SK-N-SH (cell line): ENCODE results near the gene PDZD8. TPM values are rescaled to one million over a fixed set of nuclear protein-coding genes. Genes with fewer than 3 reads are reported as not detected.

Source experiments
- CTCF ChIA-PET: fragments of 300-600, 350-600 bp; formaldehyde crosslinking; extraction: SDS; loops from one replicate; lab custom pipeline; 2021; lab: Yijun Ruan, JAX
- POLR2A ChIA-PET: fragments of 350-600 bp; sonication (Branson Sonifier 250); formaldehyde crosslinking; extraction: SDS; loops from one replicate; lab custom pipeline; 2020; ENCODE audit warnings: antibody characterized with exemption, inconsistent platforms; lab: Yijun Ruan, JAX
- DNase-seq: peaks from one replicate; pipeline ENCODE4 v3.0.0; 2012
- H2AFZ ChIP-seq: fragments of 200-600 bp; sonication (generic); 2 replicates; pipeline ENCODE4 v1.8.1; 2016; ENCODE audit warnings: antibody characterized with exemption, mild to moderate bottlenecking, low read depth
- H3F3A ChIP-seq: fragments of 200-600 bp; sonication (generic); replicated peaks from 2 replicates; pipeline ENCODE3; 2016; ENCODE audit warnings: antibody characterized with exemption, mild to moderate bottlenecking; ENCODE audit not compliant: insufficient read depth
- H3K27ac ChIP-seq, 2 experiments: fragments of 200-500 bp in 1 of 2; fragments of 200-600 bp in 1 of 2; sonication (Bioruptor generic) in 1 of 2; sonication (generic), shearing (Covaris generic) in 1 of 2; 2 replicates each; pipeline versions ENCODE4 v1.5.1 to v1.6.1; 2014 to 2016; ENCODE audit warnings: low read depth in 2 of 2, inconsistent platforms in 1 of 2, low read length in 1 of 2, mild to moderate bottlenecking in 1 of 2, mixed read lengths in 1 of 2
- H3K27me3 ChIP-seq: fragments of 200-600 bp; sonication (generic), shearing (Covaris generic); 2 replicates; pipeline ENCODE4 v1.6.1; 2016; ENCODE audit warnings: mixed run types; ENCODE audit not compliant: insufficient read depth
- H3K36me3 ChIP-seq, 2 experiments: fragments of 200-500 bp in 1 of 2; fragments of 200-600 bp in 1 of 2; sonication (Bioruptor generic) in 1 of 2; sonication (generic) in 1 of 2; replicated peaks in 1 of 2; 2 replicates each; pipeline versions ENCODE3 to v1.5.1; 2014 to 2016; ENCODE audit warnings: low read length in 1 of 2, mild to moderate bottlenecking in 1 of 2; ENCODE audit not compliant: insufficient read depth in 2 of 2, control insufficient read depth in 1 of 2
- H3K4me1 ChIP-seq, 2 experiments: fragments of 200-500 bp in 1 of 2; fragments of 200-600 bp in 1 of 2; sonication (Bioruptor generic) in 1 of 2; sonication (generic), shearing (Covaris generic) in 1 of 2; 2 replicates each; pipeline versions ENCODE4 v1.5.1 to v1.6.1; 2014 to 2016; ENCODE audit warnings: low read depth in 1 of 2, low read length in 1 of 2, mixed run types in 1 of 2; ENCODE audit not compliant: insufficient read depth in 2 of 2, control insufficient read depth in 1 of 2
- H3K4me2 ChIP-seq: fragments of 200-600 bp; sonication (generic), shearing (Covaris generic); 2 replicates; pipeline ENCODE4 v1.6.1; 2017; ENCODE audit warnings: mixed run types
- H3K4me3 ChIP-seq, 2 experiments: fragments of 200-500 bp in 1 of 2; fragments of 200-600 bp in 1 of 2; sonication (Bioruptor generic) in 1 of 2; sonication (generic), shearing (Covaris generic) in 1 of 2; 2 replicates each; pipeline versions ENCODE4 v1.5.1 to v1.8.1; 2014 to 2016; ENCODE audit warnings: low read depth in 2 of 2, inconsistent platforms in 1 of 2, low read length in 1 of 2, mild to moderate bottlenecking in 1 of 2, mixed read lengths in 1 of 2, moderate library complexity in 1 of 2
- H3K79me2 ChIP-seq: fragments of 200-600 bp; sonication (generic); 2 replicates; pipeline ENCODE4 v1.8.1; 2017; ENCODE audit warnings: mild to moderate bottlenecking; ENCODE audit not compliant: insufficient read depth
- H3K9ac ChIP-seq: fragments of 200-600 bp; sonication (generic); 2 replicates; pipeline ENCODE4 v1.6.1; 2017; ENCODE audit warnings: mixed run types
- H3K9me2 ChIP-seq: fragments of 200-600 bp; sonication (generic); 2 replicates; pipeline ENCODE4 v1.6.1; 2017; ENCODE audit warnings: mixed run types
- H3K9me3 ChIP-seq: fragments of 200-600 bp; sonication (generic); 2 replicates; pipeline ENCODE4 v1.6.1; 2017; ENCODE audit warnings: mixed run types, mild to moderate bottlenecking, moderate library complexity
- H4K20me1 ChIP-seq: fragments of 200-600 bp; sonication (generic); 2 replicates; pipeline ENCODE4 v1.6.1; 2017; ENCODE audit warnings: mild to moderate bottlenecking, mixed run types; ENCODE audit not compliant: insufficient read depth
- CHD2 ChIP-seq: fragments of 150-350 bp; IDR thresholded peaks from 2 replicates; pipeline ENCODE4 v1.6.1; 2018; ENCODE audit warnings: low read length; ENCODE audit not compliant: partially characterized antibody
- ELF1 ChIP-seq: IDR thresholded peaks from 2 replicates; pipeline ENCODE4 v1.4.0; 2012
- EP300 ChIP-seq, 2 experiments: IDR thresholded peaks; 2 replicates each; pipeline versions ENCODE4 v1.4.0 to v1.6.1; 2012; ENCODE audit warnings: borderline replicate concordance in 1 of 2, low read depth in 1 of 2, low read length in 1 of 2
- EZH2phosphoT487 ChIP-seq: fragments of 200-600 bp; sonication (generic); IDR thresholded peaks from 2 replicates; pipeline ENCODE4 v1.6.1; 2017; ENCODE audit warnings: low read depth, mixed run types, mild to moderate bottlenecking, antibody characterized with exemption, moderate library complexity, borderline replicate concordance
- FOXM1 ChIP-seq: IDR thresholded peaks from 2 replicates; pipeline ENCODE4 v1.4.0; 2012; ENCODE audit warnings: low read depth, mild to moderate bottlenecking
- GABPA ChIP-seq: IDR thresholded peaks from 2 replicates; pipeline ENCODE4 v1.4.0; 2012; ENCODE audit warnings: low read depth, mild to moderate bottlenecking
- GATA2 ChIP-seq: sonication (generic); formaldehyde crosslinking; IDR thresholded peaks from 2 replicates; pipeline ENCODE4 v1.5.0; 2020; ENCODE audit warnings: mild to moderate bottlenecking, missing genetic modification reagents
- JUND ChIP-seq: IDR thresholded peaks from 2 replicates; pipeline ENCODE4 v1.4.0; 2012
- MAX ChIP-seq: IDR thresholded peaks from 2 replicates; pipeline ENCODE4 v1.4.0; 2012; ENCODE audit warnings: low read depth
- MXI1 ChIP-seq: IDR thresholded peaks from 2 replicates; pipeline ENCODE4 v1.6.1; 2012; ENCODE audit warnings: mild to moderate bottlenecking, low read depth, low read length, improper control_type of control experiment
- NRF1 ChIP-seq: IDR thresholded peaks from 2 replicates; pipeline ENCODE4 v1.6.1; 2012; ENCODE audit warnings: low read depth, mild to moderate bottlenecking, low read length
- RCOR1 ChIP-seq: fragments of 150-350 bp; IDR thresholded peaks from 2 replicates; pipeline ENCODE4 v1.6.1; 2017; ENCODE audit warnings: antibody characterized with exemption, low read length
- TEAD4 ChIP-seq: IDR thresholded peaks from 2 replicates; pipeline ENCODE4 v1.4.0; 2012; ENCODE audit warnings: mild to moderate bottlenecking, borderline replicate concordance; ENCODE audit not compliant: insufficient read depth
- WGBS: methylation state at CpG from one replicate; pipeline ENCODE4 v1.1.6; 2017; ENCODE audit warnings: low lambda C conversion rate; 5-methylcytosine and 5-hydroxymethylcytosine counted together
- polyA plus RNA-seq, 3 experiments: library from polyadenylated mRNA; depleted of rRNA; stranded (reverse); fragments of >200 nt; gene quantifications; 2 replicates each; pipeline ENCODE4 v1.2.3, GENCODE V29; 2012
- TF ChIP-seq, protein P1 (sequence below): fragments of 150-350 bp; IDR thresholded peaks from 2 replicates; pipeline ENCODE4 v1.6.1; 2016; ENCODE audit warnings: mild to moderate bottlenecking, low read depth, low read length
- TF ChIP-seq, protein P2 (sequence below): fragments of 150-350 bp; IDR thresholded peaks from 2 replicates; pipeline ENCODE4 v1.6.1; 2017; ENCODE audit warnings: antibody characterized with exemption, low read length, low read depth, borderline replicate concordance
- TF ChIP-seq, protein P3 (sequence below): IDR thresholded peaks from 2 replicates; pipeline ENCODE4; 2012

PDZD8 gene
- polyA plus RNA-seq, 1 of the 3 experiments (the other 2 are of a cell fraction), result 6.6 TPM

- TF ChIP-seq, protein P1, sequence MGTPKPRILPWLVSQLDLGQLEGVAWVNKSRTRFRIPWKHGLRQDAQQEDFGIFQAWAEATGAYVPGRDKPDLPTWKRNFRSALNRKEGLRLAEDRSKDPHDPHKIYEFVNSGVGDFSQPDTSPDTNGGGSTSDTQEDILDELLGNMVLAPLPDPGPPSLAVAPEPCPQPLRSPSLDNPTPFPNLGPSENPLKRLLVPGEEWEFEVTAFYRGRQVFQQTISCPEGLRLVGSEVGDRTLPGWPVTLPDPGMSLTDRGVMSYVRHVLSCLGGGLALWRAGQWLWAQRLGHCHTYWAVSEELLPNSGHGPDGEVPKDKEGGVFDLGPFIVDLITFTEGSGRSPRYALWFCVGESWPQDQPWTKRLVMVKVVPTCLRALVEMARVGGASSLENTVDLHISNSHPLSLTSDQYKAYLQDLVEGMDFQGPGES, result no peak
- no peak for TF ChIP-seq TEAD4
- peak; percentile 77; the same call in 1 of the 2 replicates for TF ChIP-seq MXI1
- 0 out of 2 replicates have a peak, but pooled peaks have one; percentile 13 for TF ChIP-seq GATA2 (CRISPR knock-in tag)
These were observed 110.5 kb downstream of the PDZD8 start for GRCh38 chr10:117264782-117265181.

GRCh38 chr10:117262903-117263293 is 112.3 kb downstream of the PDZD8 start:
- H3K79me2 ChIP-seq, result no peaks in the 10 kb centered on the region
- peaks cover 0 to 26% of the 10 kb centered on the region in 2 experiments; a peak in 1 of 4 replicates for H3K4me1 ChIP-seq
- no peaks in the 10 kb centered on the region for H3K9me2 ChIP-seq
- no peaks in the 10 kb centered on the region for H4K20me1 ChIP-seq
- H3K27ac ChIP-seq, result no peak overlapping the region
- 48% methylated on average over 6 of the region's 7 CpGs for WGBS
- ChIA-PET POLR2A (no interaction called here), CTCF (interaction anchor here (1.9 to 2.6 kb wide), 2 partner anchors 46 to 56 kb away, joined by 11 to 18 read pairs (median 11); no protein-coding TSS in a partner anchor)
- no peaks in the 10 kb centered on the region for H3K9me3 ChIP-seq
- H3K9ac ChIP-seq, result no peak overlapping the region
- H3K4me2 ChIP-seq, result no peak overlapping the region
- no peaks in the 10 kb centered on the region for H3F3A ChIP-seq
- H3K27me3 ChIP-seq, result no peaks in the 10 kb centered on the region; the same call in 1 of the 2 replicates
- DNase-seq, result no peak
- no peaks in the 10 kb centered on the region for H3K36me3 ChIP-seq
- no peak for TF ChIP-seq ELF1
- no peak for TF ChIP-seq JUND
- no peak for TF ChIP-seq FOXM1
- TF ChIP-seq EZH2phosphoT487, result no peak
- TF ChIP-seq, protein P2, sequence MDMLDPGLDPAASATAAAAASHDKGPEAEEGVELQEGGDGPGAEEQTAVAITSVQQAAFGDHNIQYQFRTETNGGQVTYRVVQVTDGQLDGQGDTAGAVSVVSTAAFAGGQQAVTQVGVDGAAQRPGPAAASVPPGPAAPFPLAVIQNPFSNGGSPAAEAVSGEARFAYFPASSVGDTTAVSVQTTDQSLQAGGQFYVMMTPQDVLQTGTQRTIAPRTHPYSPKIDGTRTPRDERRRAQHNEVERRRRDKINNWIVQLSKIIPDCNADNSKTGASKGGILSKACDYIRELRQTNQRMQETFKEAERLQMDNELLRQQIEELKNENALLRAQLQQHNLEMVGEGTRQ, result no peak
- TF ChIP-seq, protein P3, sequence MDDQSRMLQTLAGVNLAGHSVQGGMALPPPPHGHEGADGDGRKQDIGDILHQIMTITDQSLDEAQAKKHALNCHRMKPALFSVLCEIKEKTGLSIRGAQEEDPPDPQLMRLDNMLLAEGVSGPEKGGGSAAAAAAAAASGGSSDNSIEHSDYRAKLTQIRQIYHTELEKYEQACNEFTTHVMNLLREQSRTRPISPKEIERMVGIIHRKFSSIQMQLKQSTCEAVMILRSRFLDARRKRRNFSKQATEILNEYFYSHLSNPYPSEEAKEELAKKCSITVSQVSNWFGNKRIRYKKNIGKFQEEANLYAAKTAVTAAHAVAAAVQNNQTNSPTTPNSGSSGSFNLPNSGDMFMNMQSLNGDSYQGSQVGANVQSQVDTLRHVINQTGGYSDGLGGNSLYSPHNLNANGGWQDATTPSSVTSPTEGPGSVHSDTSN, result no peak
- TF ChIP-seq MAX, result no peak
- no peak for TF ChIP-seq GATA2 (CRISPR knock-in tag)
- TF ChIP-seq RCOR1, result no peak
- TF ChIP-seq EP300 (IDR thresholded peaks at IDR 0.05; ENCODE audit: borderline replicate concordance in 1 of 2, low read depth in 1 of 2, low read length in 1 of 2), result no peak
- TF ChIP-seq NRF1, result no peak
- TF ChIP-seq GABPA, result no peak
- TF ChIP-seq, protein P1, result no peak
- no peak for TF ChIP-seq CHD2
- H3K4me3 ChIP-seq, result no peak overlapping the region
- no peak overlapping the region for H2AFZ ChIP-seq

More at GRCh38 chr10:117264782-117265181, 110.5 kb downstream of the PDZD8 start:
- H2AFZ ChIP-seq, result no peak overlapping the region
- no peaks in the 10 kb centered on the region for H3F3A ChIP-seq
- no peaks in the 10 kb centered on the region for H3K9me3 ChIP-seq
- no peak overlapping the region for H3K9ac ChIP-seq
- peak overlapping the region in 1 of 2 experiments; percentile 51; a peak in 2 of 4 replicates for H3K27ac ChIP-seq
- 31% methylated on average over 7 of the region's 7 CpGs for WGBS
- no peaks in the 10 kb centered on the region for H3K36me3 ChIP-seq
- no peak for DNase-seq
- no peak overlapping the region for H3K4me3 ChIP-seq
- no peak overlapping the region for H3K4me2 ChIP-seq
- H3K79me2 ChIP-seq, result no peaks in the 10 kb centered on the region
- POLR2A ChIA-PET, result interaction anchor here (0.6 kb wide), 1 partner anchor 22 kb away, joined by 3 read pairs; no protein-coding TSS in a partner anchor
- H3K27me3 ChIP-seq, result no peaks in the 10 kb centered on the region; the same call in 1 of the 2 replicates
- H3K9me2 ChIP-seq, result no peaks in the 10 kb centered on the region
- CTCF ChIA-PET, result interaction anchor here (1.3 to 2.6 kb wide), 4 partner anchors 16 to 54 kb away, joined by 3 to 11 read pairs (median 5); no protein-coding TSS in a partner anchor
- peaks cover 0 to 25% of the 10 kb centered on the region in 2 experiments; a peak in 1 of 4 replicates for H3K4me1 ChIP-seq
- no peaks in the 10 kb centered on the region for H4K20me1 ChIP-seq
